Endothelial cell of umbilical vein (primary cell): ENCODE results near the gene HDAC10. TPM values are rescaled to one million over a fixed set of nuclear protein-coding genes. Genes with fewer than 3 reads are reported as not detected.

ENCODE experiments used
- BruUV-seq: library from RNA; stranded (reverse); fragments of 400-500 nt; replicated peaks from 2 replicates; lab custom pipeline; 2021; lab: Mats Ljungman, UMichigan
- CTCF ChIA-PET: fragments of 300-600, 350-600 bp; sonication (Branson Sonifier 250); formaldehyde crosslinking; loops from one replicate; lab custom pipeline; 2021; ENCODE audit warnings: antibody characterized with exemption, inconsistent platforms; lab: Charles Lee
- POLR2A ChIA-PET: fragments of 300-600, 350-600 bp; sonication (Branson Sonifier 250); formaldehyde crosslinking; loops from one replicate; lab custom pipeline; 2021; ENCODE audit warnings: antibody characterized with exemption, inconsistent platforms; lab: Charles Lee
- DNase-seq: peaks from one replicate; pipeline ENCODE4 v3.0.0-alpha.2; 2011; ENCODE audit warnings: low read depth, low spot score
- FAIRE-seq: peaks from 2 replicates; lab custom pipeline; 2011; peaks lifted over from hg19 to GRCh38; lab: Jason Lieb, UNC
- H2AFZ ChIP-seq: 2 replicates; pipeline ENCODE4 v1.6.0; 2012; ENCODE audit warnings: low read depth, low read length, control low read depth, inconsistent platforms
- H3K27ac ChIP-seq: 2 replicates; pipeline ENCODE4 v1.5.1; 2011; ENCODE audit warnings: low read depth, mild to moderate bottlenecking, control low read depth, low read length, moderate library complexity; ENCODE audit not compliant: insufficient read depth
- H3K27me3 ChIP-seq, 2 experiments: 2 replicates each; pipeline versions ENCODE4 v1.6.0 to v1.6.1; 2011; ENCODE audit warnings: low read length in 2 of 2, mixed read lengths in 1 of 2; ENCODE audit not compliant: control insufficient read depth in 2 of 2, insufficient read depth in 2 of 2
- H3K36me3 ChIP-seq, 2 experiments: 2 replicates in 1 of 2; 3 replicates in 1 of 2; pipeline ENCODE4 v1.5.1; 2011; ENCODE audit warnings: low read length in 2 of 2, mild to moderate bottlenecking in 1 of 2, moderate library complexity in 1 of 2; ENCODE audit not compliant: control insufficient read depth in 2 of 2, insufficient read depth in 2 of 2; ENCODE audit errors: extremely low read depth in 1 of 2
- H3K4me1 ChIP-seq: 3 replicates; pipeline ENCODE4 v1.5.1; 2011; ENCODE audit warnings: mild to moderate bottlenecking, low read length; ENCODE audit not compliant: control insufficient read depth, insufficient read depth; ENCODE audit errors: extremely low read depth
- H3K4me2 ChIP-seq: 2 replicates; pipeline ENCODE4 v1.6.1; 2011; ENCODE audit warnings: low read length, control low read depth, mixed read lengths; ENCODE audit not compliant: insufficient read depth
- H3K4me3 ChIP-seq, 3 experiments: fragments of 200-600 bp in 1 of 3; sonication (generic), shearing (Covaris generic) in 1 of 3; replicated peaks in 1 of 3; 2 replicates each; pipeline ENCODE4 v1.5.1; 2011 to 2016; ENCODE audit warnings: control low read depth in 3 of 3, low read length in 3 of 3, mild to moderate bottlenecking in 2 of 3, inconsistent platforms in 1 of 3, low read depth in 1 of 3, moderate library complexity in 1 of 3; ENCODE audit not compliant: insufficient read depth in 1 of 3
- H3K79me2 ChIP-seq: 2 replicates; pipeline ENCODE4 v1.6.0; 2012; ENCODE audit warnings: low read length, inconsistent platforms; ENCODE audit not compliant: control insufficient read depth, insufficient read depth
- H3K9ac ChIP-seq: replicated peaks from 2 replicates; pipeline ENCODE3; 2011; ENCODE audit warnings: low read length, control low read depth; ENCODE audit not compliant: insufficient read depth; ENCODE audit errors: extremely low read depth
- H3K9me1 ChIP-seq: replicated peaks from 3 replicates; pipeline ENCODE4 v1.6.0; 2011; ENCODE audit warnings: mild to moderate bottlenecking, low read length; ENCODE audit not compliant: control insufficient read depth, insufficient read depth; ENCODE audit errors: extremely low read depth
- H3K9me3 ChIP-seq: replicated peaks from 2 replicates; pipeline ENCODE4 v1.5.1; 2012; ENCODE audit warnings: low read length, inconsistent platforms; ENCODE audit not compliant: control insufficient read depth, insufficient read depth
- H4K20me1 ChIP-seq: replicated peaks from 2 replicates; pipeline ENCODE3; 2011; ENCODE audit warnings: mild to moderate bottlenecking, low read length; ENCODE audit not compliant: control insufficient read depth, insufficient read depth; ENCODE audit errors: extremely low read depth
- EZH2 ChIP-seq: IDR thresholded peaks from 2 replicates; pipeline ENCODE4 v1.6.1; 2012; ENCODE audit warnings: borderline replicate concordance, low read depth, mild to moderate bottlenecking, moderate library complexity, low read length, inconsistent platforms; ENCODE audit not compliant: severe bottlenecking
- FOS ChIP-seq: IDR thresholded peaks from 2 replicates; pipeline ENCODE4 v1.6.1; 2011; ENCODE audit warnings: mild to moderate bottlenecking, low read length, moderate library complexity, borderline replicate concordance; ENCODE audit not compliant: insufficient read depth
- GATA2 ChIP-seq: IDR thresholded peaks from 2 replicates; pipeline ENCODE4 v1.7.0; 2011; ENCODE audit warnings: low read depth, mild to moderate bottlenecking, moderate library complexity, mixed read lengths, low read length; ENCODE audit not compliant: insufficient read length, insufficient read depth
- JUN ChIP-seq: IDR thresholded peaks from 2 replicates; pipeline ENCODE4 v1.6.1; 2011; ENCODE audit warnings: borderline replicate concordance, low read depth; ENCODE audit not compliant: insufficient read length, insufficient read depth
- MYC ChIP-seq: IDR thresholded peaks from one replicate; pipeline ENCODE4 v1.6.1; 2011; ENCODE audit warnings: mild to moderate bottlenecking, low read depth, low read length
- POLR2A ChIP-seq: IDR thresholded peaks from 2 replicates; pipeline ENCODE4 v1.6.1; 2012; ENCODE audit warnings: low read depth, mild to moderate bottlenecking, control low read depth, low read length
- POLR2AphosphoS5 ChIP-seq: IDR thresholded peaks from 2 replicates; pipeline ENCODE4 v1.6.1; 2012; ENCODE audit warnings: low read depth, mild to moderate bottlenecking, control low read depth, low read length, moderate library complexity; ENCODE audit not compliant: insufficient read depth
- dilution Hi-C: fragments of 300-500 bp; cut with MboI; formaldehyde crosslinking; loops from one replicate; pipeline ENCODE4 v1.15.0; 2019; ENCODE audit warnings: low sequenced_read_pairs; ENCODE audit not compliant: extremely low pct_ligation_motif_present
- intact Hi-C: fragments of 100-400 bp; cut with micrococcal nuclease; formaldehyde crosslinking; loops from one replicate; pipeline ENCODE4 v1.10.0; 2022
- polyA plus RNA-seq, 4 experiments: library from polyadenylated mRNA; depleted of rRNA in 3 of 4; stranded (reverse) in 3 of 4; unstranded in 1 of 4; fragments of >200 nt; gene quantifications; 2 replicates each; pipeline versions ENCODE4 v1.2.1 to v1.2.3, GENCODE V29; 2011 to 2012; ENCODE audit warnings: missing spikeins in 1 of 4
- total RNA-seq: library from RNA; stranded (reverse); gene quantifications from 2 replicates; pipeline ENCODE4 v1.2.3, GENCODE V29; 2021
- TF ChIP-seq, protein P1 (sequence below): IDR thresholded peaks from 2 replicates; pipeline ENCODE4 v1.6.1; 2011; ENCODE audit not compliant: insufficient read depth, insufficient read length
- TF ChIP-seq, protein P2 (sequence below), 2 donors: IDR thresholded peaks; 1 replicate in 1 of 2; 2 replicates in 1 of 2; pipeline ENCODE4 v1.5.1; 2011; ENCODE audit warnings: low read length in 2 of 2, mild to moderate bottlenecking in 2 of 2, moderate library complexity in 2 of 2, control low read depth in 1 of 2, inconsistent platforms in 1 of 2, low read depth in 1 of 2; ENCODE audit not compliant: insufficient read depth in 1 of 2; ENCODE audit errors: extremely low read depth in 1 of 2

Gene HDAC10
- total and polyA plus RNA-seq, 2 donors (not counting 3 experiments of a cell fraction or from before 2014, with no cell fraction given): 32.6 to 47.0 TPM

DNA sequence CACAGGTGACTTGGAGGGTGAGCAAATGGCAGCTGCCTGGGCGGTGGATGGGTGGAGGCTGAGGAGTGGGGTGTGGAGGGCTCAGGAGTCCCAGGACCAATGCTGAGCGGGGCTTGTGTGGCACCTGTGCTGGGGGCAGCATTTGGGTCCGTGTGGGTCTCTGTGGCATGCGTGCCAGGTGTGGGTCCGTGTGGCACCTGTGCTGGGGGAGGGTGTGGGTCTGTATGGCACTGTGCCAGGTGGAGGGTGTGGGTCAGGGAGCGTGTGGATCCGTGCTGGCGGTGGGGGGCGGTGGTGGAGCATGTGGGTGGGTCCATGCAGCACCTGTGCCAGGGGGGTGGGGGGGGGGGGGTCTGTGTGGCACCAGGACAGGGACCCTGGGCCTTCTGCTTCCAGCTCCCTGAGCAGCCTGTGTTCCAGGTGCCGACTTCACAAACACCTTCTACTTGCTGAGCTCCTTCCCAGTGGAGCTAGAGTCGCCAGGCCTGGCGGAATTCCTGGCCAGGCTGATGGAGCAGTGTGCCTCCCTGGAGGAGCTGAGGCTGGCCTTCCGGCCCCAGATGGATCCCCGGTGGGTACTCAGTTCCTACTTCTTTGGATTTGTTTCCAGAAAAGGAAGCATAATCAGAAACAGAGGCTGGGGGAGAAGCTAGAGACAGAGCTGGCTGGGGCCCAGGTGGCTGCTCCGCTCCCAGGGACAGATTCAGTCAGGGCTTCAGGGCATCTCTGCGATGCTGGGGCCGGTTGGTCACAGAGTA is 35.6 kb downstream of the HDAC10 start:
- DNase-seq (no peak), FAIRE-seq (no peak)
- ChIA-PET POLR2A (interaction anchor here (0.7 kb wide), 1 partner anchor 445 kb away, joined by 9 read pairs; no protein-coding TSS in a partner anchor), CTCF (interaction anchor here (2.1 kb wide), 1 partner anchor 8 kb away, joined by 5 read pairs; no protein-coding TSS in a partner anchor)
- H3K79me2 ChIP-seq: peaks cover 21% of the 10 kb centered on the region
- H3K4me2 ChIP-seq: no peak overlapping the region
- no peaks in the 10 kb centered on the region for H4K20me1 ChIP-seq
- H2AFZ ChIP-seq: no peak overlapping the region
- dilution Hi-C loops (no loop called here), intact Hi-C loops (no loop called here)
- H3K9me3 ChIP-seq: no peaks in the 10 kb centered on the region
- no peaks in the 10 kb centered on the region for H3K4me1 ChIP-seq
- no TSS peak for BruUV-seq
- H3K27ac ChIP-seq: no peak overlapping the region
- H3K4me3 ChIP-seq: no peak overlapping the region
- H3K9me1 ChIP-seq: no peaks in the 10 kb centered on the region
- H3K27me3 ChIP-seq: no peaks in the 10 kb centered on the region
- peaks cover 26 to 55% of the 10 kb centered on the region in 2 experiments for H3K36me3 ChIP-seq
- TF ChIP-seq POLR2AphosphoS5 (no peak), POLR2A (no peak), JUN (no peak), MYC (no peak), GATA2 (no peak), EZH2 (no peak), FOS (no peak)
- TF ChIP-seq, protein P1, sequence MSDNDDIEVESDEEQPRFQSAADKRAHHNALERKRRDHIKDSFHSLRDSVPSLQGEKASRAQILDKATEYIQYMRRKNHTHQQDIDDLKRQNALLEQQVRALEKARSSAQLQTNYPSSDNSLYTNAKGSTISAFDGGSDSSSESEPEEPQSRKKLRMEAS: no peak
- TF ChIP-seq, protein P2, sequence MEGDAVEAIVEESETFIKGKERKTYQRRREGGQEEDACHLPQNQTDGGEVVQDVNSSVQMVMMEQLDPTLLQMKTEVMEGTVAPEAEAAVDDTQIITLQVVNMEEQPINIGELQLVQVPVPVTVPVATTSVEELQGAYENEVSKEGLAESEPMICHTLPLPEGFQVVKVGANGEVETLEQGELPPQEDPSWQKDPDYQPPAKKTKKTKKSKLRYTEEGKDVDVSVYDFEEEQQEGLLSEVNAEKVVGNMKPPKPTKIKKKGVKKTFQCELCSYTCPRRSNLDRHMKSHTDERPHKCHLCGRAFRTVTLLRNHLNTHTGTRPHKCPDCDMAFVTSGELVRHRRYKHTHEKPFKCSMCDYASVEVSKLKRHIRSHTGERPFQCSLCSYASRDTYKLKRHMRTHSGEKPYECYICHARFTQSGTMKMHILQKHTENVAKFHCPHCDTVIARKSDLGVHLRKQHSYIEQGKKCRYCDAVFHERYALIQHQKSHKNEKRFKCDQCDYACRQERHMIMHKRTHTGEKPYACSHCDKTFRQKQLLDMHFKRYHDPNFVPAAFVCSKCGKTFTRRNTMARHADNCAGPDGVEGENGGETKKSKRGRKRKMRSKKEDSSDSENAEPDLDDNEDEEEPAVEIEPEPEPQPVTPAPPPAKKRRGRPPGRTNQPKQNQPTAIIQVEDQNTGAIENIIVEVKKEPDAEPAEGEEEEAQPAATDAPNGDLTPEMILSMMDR (IDR thresholded peaks at IDR 0.05; ENCODE audit: extremely low read depth in 1 of 2, insufficient read depth in 1 of 2, low read depth in 1 of 2, low read length in 2 of 2): no peak
- no peak overlapping the region for H3K9ac ChIP-seq
